Measurements from ENCODE around the gene PROP1. TPM values are rescaled to one million over a fixed set of nuclear protein-coding genes. Genes with fewer than 3 reads are reported as not detected.
A peak's percentile ranks its signal among the peaks of the same experiment; 100 is the strongest.

PROP1 gene
- total RNA-seq, 2 experiments from 2014 or later, result not detected

DNA sequence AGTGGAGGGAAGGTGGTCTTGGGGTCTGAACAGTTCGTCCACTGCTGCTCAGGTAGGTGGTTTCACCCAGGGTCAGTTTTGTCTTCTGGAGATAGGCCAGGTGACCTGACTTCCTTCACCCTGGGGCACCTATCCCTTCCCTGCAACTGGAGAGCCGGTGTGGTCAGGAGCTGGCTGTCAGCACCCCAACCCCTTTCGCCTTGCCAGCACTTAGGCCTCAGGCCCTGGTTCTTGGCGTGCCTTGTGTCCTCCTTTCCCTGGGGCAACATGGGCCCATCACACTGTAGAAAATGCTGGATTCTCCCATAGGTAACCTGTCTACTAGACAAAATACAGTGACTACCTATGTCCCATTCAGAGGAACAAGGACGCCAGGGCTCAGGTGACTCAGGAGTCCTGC lies 13.1 kb downstream of the PROP1 start:
- Histone ChIP-seq H3K27ac (ENCODE audit: low read depth, low read length, poor library complexity, severe bottlenecking) (no peak overlapping the region), H3K9me2 (ENCODE audit: insufficient read depth, low read length) (no peaks in the 10 kb centered on the region), H3K79me2 (ENCODE audit: insufficient read depth, low read depth, low read length) (no peaks in the 10 kb centered on the region), H3K4me3 (ENCODE audit: low read depth, low read length, poor library complexity, severe bottlenecking) (no peak overlapping the region), H3K9me3 (ENCODE audit: low read length) (no peaks in the 10 kb centered on the region), H3K4me2 (ENCODE audit: low read length) (no peak overlapping the region), H2AFZ (ENCODE audit: low read length) (no peak overlapping the region), H4K20me1 (ENCODE audit: insufficient read depth, low read length) (no peaks in the 10 kb centered on the region), H3K4me1 (ENCODE audit: insufficient read depth, low read length, poor library complexity, severe bottlenecking) (peaks cover 8% of the 10 kb centered on the region), H3K36me3 (ENCODE audit: insufficient read depth, low read length) (no peaks in the 10 kb centered on the region)
- TF ChIP-seq, protein P1, sequence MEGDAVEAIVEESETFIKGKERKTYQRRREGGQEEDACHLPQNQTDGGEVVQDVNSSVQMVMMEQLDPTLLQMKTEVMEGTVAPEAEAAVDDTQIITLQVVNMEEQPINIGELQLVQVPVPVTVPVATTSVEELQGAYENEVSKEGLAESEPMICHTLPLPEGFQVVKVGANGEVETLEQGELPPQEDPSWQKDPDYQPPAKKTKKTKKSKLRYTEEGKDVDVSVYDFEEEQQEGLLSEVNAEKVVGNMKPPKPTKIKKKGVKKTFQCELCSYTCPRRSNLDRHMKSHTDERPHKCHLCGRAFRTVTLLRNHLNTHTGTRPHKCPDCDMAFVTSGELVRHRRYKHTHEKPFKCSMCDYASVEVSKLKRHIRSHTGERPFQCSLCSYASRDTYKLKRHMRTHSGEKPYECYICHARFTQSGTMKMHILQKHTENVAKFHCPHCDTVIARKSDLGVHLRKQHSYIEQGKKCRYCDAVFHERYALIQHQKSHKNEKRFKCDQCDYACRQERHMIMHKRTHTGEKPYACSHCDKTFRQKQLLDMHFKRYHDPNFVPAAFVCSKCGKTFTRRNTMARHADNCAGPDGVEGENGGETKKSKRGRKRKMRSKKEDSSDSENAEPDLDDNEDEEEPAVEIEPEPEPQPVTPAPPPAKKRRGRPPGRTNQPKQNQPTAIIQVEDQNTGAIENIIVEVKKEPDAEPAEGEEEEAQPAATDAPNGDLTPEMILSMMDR (conservative IDR thresholded peaks at IDR 0.05; ENCODE audit: low read length), result no peak
- no peak for TF ChIP-seq EZH2phosphoT487 (IDR thresholded peaks at IDR 0.05; ENCODE audit: borderline replicate concordance, low read depth, low read length)
- intact Hi-C loops (cut with micrococcal nuclease; ENCODE audit: unreplicated experiment), result loop anchor here (2.0 to 5.0 kb wide), 2 partner anchors 80 to 179 kb away; no protein-coding TSS in a partner anchor
- POLR2A ChIA-PET, result no interaction called here
- no peak for DNase-seq (ENCODE audit: low spot score)
- CTCF ChIA-PET (ENCODE audit: unreplicated experiment), result no interaction called here
- no TSS peak for BruUV-seq (replicated peaks)

DNA sequence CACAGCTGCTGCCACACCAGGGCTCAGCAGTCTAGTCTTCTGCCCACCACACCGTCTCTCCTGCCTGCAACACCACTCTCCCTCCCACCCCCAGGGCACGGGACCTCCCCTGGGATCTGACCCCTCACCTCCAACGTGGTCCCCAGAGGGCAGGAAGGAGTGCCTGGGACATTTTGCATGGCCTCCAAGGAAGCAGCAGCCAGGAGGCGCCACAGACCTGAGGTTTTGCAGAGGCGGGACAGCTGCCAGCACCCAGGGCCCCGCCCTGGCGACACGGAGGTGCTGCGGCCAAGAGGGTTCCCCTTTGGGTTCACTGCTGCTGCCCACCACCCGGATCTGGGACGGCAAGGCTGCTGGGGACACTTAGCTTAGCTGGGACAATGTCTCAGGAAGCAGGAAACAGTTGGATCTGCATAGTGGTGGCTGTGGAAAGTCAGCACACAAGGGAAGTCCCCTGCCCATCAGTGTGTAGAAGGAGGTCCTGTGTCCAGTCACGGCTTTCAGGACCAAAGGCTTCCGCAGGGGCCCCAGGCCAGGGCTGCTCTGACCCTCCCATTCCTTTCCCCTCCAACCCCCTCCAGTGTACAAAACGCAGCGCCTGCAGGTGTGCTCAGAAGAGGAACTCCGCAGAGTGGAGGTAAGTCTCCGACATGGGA lies 13.8 kb downstream of the PROP1 start:
- no peaks in the 10 kb centered on the region for H3K9me2 ChIP-seq (ENCODE audit: insufficient read depth, low read length)
- H3K4me2 ChIP-seq (ENCODE audit: low read length), result peak overlapping the region; percentile 27; the same call in 1 of the 2 replicates
- POLR2A ChIA-PET, result interaction anchor here (0.6 kb wide), 1 partner anchor 13 kb away, joined by 3 read pairs; no protein-coding TSS in a partner anchor
- peaks cover 8% of the 10 kb centered on the region for H3K4me1 ChIP-seq (ENCODE audit: insufficient read depth, low read length, poor library complexity, severe bottlenecking)
- BruUV-seq (replicated peaks), result no TSS peak
- TF ChIP-seq EZH2phosphoT487 (IDR thresholded peaks at IDR 0.05; ENCODE audit: borderline replicate concordance, low read depth, low read length), result no peak
- TF ChIP-seq, protein P1 (conservative IDR thresholded peaks at IDR 0.05; ENCODE audit: low read length), result peak; percentile 77
- no peaks in the 10 kb centered on the region for H3K9me3 ChIP-seq (ENCODE audit: low read length)
- CTCF ChIA-PET (ENCODE audit: unreplicated experiment), result no interaction called here
- no peak overlapping the region for H3K27ac ChIP-seq (ENCODE audit: low read depth, low read length, poor library complexity, severe bottlenecking)
- H4K20me1 ChIP-seq (ENCODE audit: insufficient read depth, low read length), result no peaks in the 10 kb centered on the region
- no peaks in the 10 kb centered on the region for H3K36me3 ChIP-seq (ENCODE audit: insufficient read depth, low read length)
- peak; percentile 65 for DNase-seq (ENCODE audit: low spot score)
- no peak overlapping the region for H2AFZ ChIP-seq (ENCODE audit: low read length)
- H3K79me2 ChIP-seq (ENCODE audit: insufficient read depth, low read depth, low read length), result no peaks in the 10 kb centered on the region
- intact Hi-C loops (cut with micrococcal nuclease; ENCODE audit: unreplicated experiment), result loop anchor here (2.0 to 5.0 kb wide), 2 partner anchors 81 to 180 kb away; no protein-coding TSS in a partner anchor
- H3K4me3 ChIP-seq (ENCODE audit: low read depth, low read length, poor library complexity, severe bottlenecking), result no peak overlapping the region

Measured in OCI-LY7 (cell line).